HEK293 (cell line): ENCODE measurements around the gene DNMT3A.

Experiments used
- CTCF ChIA-PET: fragments of 350-600 bp; formaldehyde crosslinking; extraction: SDS; loops from one replicate; lab custom pipeline; 2021; ENCODE audit warnings: antibody characterized with exemption; lab: Yijun Ruan, JAX
- POLR2A ChIA-PET: fragments of 300-600 bp; formaldehyde crosslinking; extraction: SDS; loops from one replicate; lab custom pipeline; 2020; ENCODE audit warnings: antibody characterized with exemption, inconsistent platforms; lab: Yijun Ruan, JAX
- H3K27ac ChIP-seq: fragments of 200-500 bp; sonication (Bioruptor generic); 2 replicates; pipeline ENCODE4 v1.5.1; 2014; ENCODE audit warnings: low read depth, low read length, control low read depth, inconsistent platforms; ENCODE audit errors: extremely low read depth
- H3K36me3 ChIP-seq, 2 experiments: fragments of 200-500 bp in 1 of 2; sonication (Bioruptor generic) in 1 of 2; 1 replicate in 1 of 2; 2 replicates in 1 of 2; pipeline ENCODE4 v1.5.1; 2014 to 2017; ENCODE audit warnings: inconsistent platforms in 2 of 2, low read length in 2 of 2; ENCODE audit not compliant: control insufficient read depth in 2 of 2, insufficient read depth in 1 of 2
- H3K4me1 ChIP-seq: fragments of 200-500 bp; sonication (Bioruptor generic); 2 replicates; pipeline ENCODE4 v1.5.1; 2014; ENCODE audit warnings: mild to moderate bottlenecking, low read length, inconsistent platforms; ENCODE audit not compliant: control insufficient read depth, insufficient read depth
- H3K4me3 ChIP-seq: 2 replicates; pipeline ENCODE4 v1.5.1; 2011; ENCODE audit warnings: low read depth, mild to moderate bottlenecking, control low read depth, low read length, moderate library complexity
- H3K9me3 ChIP-seq: fragments of 200-500 bp; sonication (Bioruptor generic); 2 replicates; pipeline ENCODE4 v1.5.1; 2014; ENCODE audit warnings: low read depth, low read length, inconsistent platforms; ENCODE audit not compliant: control insufficient read depth, insufficient read depth
- EGR2 ChIP-seq: fragments of 450-650 bp; formaldehyde crosslinking; IDR thresholded peaks from 2 replicates; pipeline ENCODE4 v1.5.1; 2016; ENCODE audit warnings: low read depth, missing biosample characterization, missing genetic modification characterization
- ELK4 ChIP-seq: IDR thresholded peaks from 2 replicates; pipeline ENCODE4 v1.6.1; 2011; ENCODE audit warnings: mild to moderate bottlenecking, low read depth, low read length, borderline replicate concordance
- GFI1B ChIP-seq: fragments of 450-650 bp; formaldehyde crosslinking; IDR thresholded peaks from 2 replicates; pipeline ENCODE4 v1.5.1; 2016; ENCODE audit warnings: missing biosample characterization, missing genetic modification characterization
- GLI4 ChIP-seq: fragments of 450-650 bp; formaldehyde crosslinking; IDR thresholded peaks from 2 replicates; pipeline ENCODE4 v1.5.1; 2016; ENCODE audit warnings: missing biosample characterization, missing genetic modification characterization
- MYNN ChIP-seq: fragments of 450-650 bp; formaldehyde crosslinking; IDR thresholded peaks from 2 replicates; pipeline ENCODE4 v1.5.1; 2016; ENCODE audit warnings: missing biosample characterization, missing genetic modification characterization, borderline replicate concordance
- PRDM6 ChIP-seq: fragments of 450-650 bp; formaldehyde crosslinking; IDR thresholded peaks from 2 replicates; pipeline ENCODE4 v1.5.1; 2017; ENCODE audit warnings: missing biosample characterization, missing genetic modification characterization
- TCF7L2 ChIP-seq: IDR thresholded peaks from 2 replicates; pipeline ENCODE4 v1.6.1; 2011; ENCODE audit warnings: low read depth, mild to moderate bottlenecking, inconsistent platforms, low read length, moderate library complexity, borderline replicate concordance
- ZFP37 ChIP-seq: fragments of 450-650 bp; formaldehyde crosslinking; IDR thresholded peaks from 2 replicates; pipeline ENCODE4 v1.5.1; 2016; ENCODE audit warnings: missing biosample characterization, missing genetic modification characterization
- ZFP69B ChIP-seq: fragments of 450-650 bp; formaldehyde crosslinking; IDR thresholded peaks from 2 replicates; pipeline ENCODE4 v1.5.1; 2016; ENCODE audit warnings: missing biosample characterization, missing genetic modification characterization
- ZIC2 ChIP-seq: fragments of 450-650 bp; formaldehyde crosslinking; IDR thresholded peaks from 2 replicates; pipeline ENCODE4 v1.5.1; 2016; ENCODE audit warnings: missing biosample characterization, missing genetic modification characterization
- ZNF10 ChIP-seq: fragments of 450-650 bp; formaldehyde crosslinking; IDR thresholded peaks from 2 replicates; pipeline ENCODE4 v1.5.1; 2017; ENCODE audit warnings: missing biosample characterization, missing genetic modification characterization
- ZNF132 ChIP-seq: fragments of 450-650 bp; formaldehyde crosslinking; IDR thresholded peaks from 2 replicates; pipeline ENCODE4 v1.5.1; 2017; ENCODE audit warnings: missing biosample characterization, missing genetic modification characterization, borderline replicate concordance
- ZNF146 ChIP-seq: fragments of 450-650 bp; formaldehyde crosslinking; IDR thresholded peaks from 2 replicates; pipeline ENCODE4 v1.5.1; 2016; ENCODE audit warnings: missing biosample characterization, missing genetic modification characterization
- ZNF24 ChIP-seq: fragments of 450-650 bp; formaldehyde crosslinking; IDR thresholded peaks from 2 replicates; pipeline ENCODE4 v1.5.1; 2016; ENCODE audit warnings: missing biosample characterization, missing genetic modification characterization
- ZNF530 ChIP-seq: fragments of 450-650 bp; formaldehyde crosslinking; IDR thresholded peaks from 2 replicates; pipeline ENCODE4 v1.5.1; 2016; ENCODE audit warnings: low read depth, missing biosample characterization, missing genetic modification characterization
- ZNF549 ChIP-seq: fragments of 450-650 bp; IDR thresholded peaks from 2 replicates; pipeline ENCODE4 v1.5.1; 2018; ENCODE audit warnings: missing biosample characterization, missing genetic modification characterization, mild to moderate bottlenecking, inconsistent platforms, moderate library complexity
- ZNF585B ChIP-seq: fragments of 450-650 bp; formaldehyde crosslinking; IDR thresholded peaks from 2 replicates; pipeline ENCODE4 v1.5.1; 2016; ENCODE audit warnings: missing biosample characterization, missing genetic modification characterization
- ZNF624 ChIP-seq: fragments of 450-650 bp; formaldehyde crosslinking; IDR thresholded peaks from 2 replicates; pipeline ENCODE4 v1.5.1; 2017; ENCODE audit warnings: missing biosample characterization, missing genetic modification characterization
- ZNF639 ChIP-seq: fragments of 450-650 bp; formaldehyde crosslinking; IDR thresholded peaks from 2 replicates; pipeline ENCODE4 v1.5.1; 2016; ENCODE audit warnings: missing biosample characterization, missing genetic modification characterization
- ZNF791 ChIP-seq: fragments of 450-650 bp; formaldehyde crosslinking; IDR thresholded peaks from 2 replicates; pipeline ENCODE4 v1.5.1; 2016; ENCODE audit warnings: missing biosample characterization, missing genetic modification characterization
- TF ChIP-seq, protein P1 (sequence below): fragments of 450-650 bp; formaldehyde crosslinking; IDR thresholded peaks from 2 replicates; pipeline ENCODE4 v1.5.1; 2016; ENCODE audit warnings: missing biosample characterization, missing genetic modification characterization
- TF ChIP-seq, protein P2 (sequence below): fragments of 450-650 bp; formaldehyde crosslinking; IDR thresholded peaks from 2 replicates; pipeline ENCODE4 v1.5.1; 2016; ENCODE audit warnings: missing biosample characterization, missing genetic modification characterization
- TF ChIP-seq, protein P3 (sequence below): fragments of 450-650 bp; formaldehyde crosslinking; IDR thresholded peaks from 2 replicates; pipeline ENCODE4 v1.5.1; 2016; ENCODE audit warnings: missing biosample characterization, missing genetic modification characterization

Gene DNMT3A

GRCh38 chr2:25279091-25279651 lies 62.6 kb downstream of the DNMT3A start (continued):
- TF ChIP-seq, protein P1, sequence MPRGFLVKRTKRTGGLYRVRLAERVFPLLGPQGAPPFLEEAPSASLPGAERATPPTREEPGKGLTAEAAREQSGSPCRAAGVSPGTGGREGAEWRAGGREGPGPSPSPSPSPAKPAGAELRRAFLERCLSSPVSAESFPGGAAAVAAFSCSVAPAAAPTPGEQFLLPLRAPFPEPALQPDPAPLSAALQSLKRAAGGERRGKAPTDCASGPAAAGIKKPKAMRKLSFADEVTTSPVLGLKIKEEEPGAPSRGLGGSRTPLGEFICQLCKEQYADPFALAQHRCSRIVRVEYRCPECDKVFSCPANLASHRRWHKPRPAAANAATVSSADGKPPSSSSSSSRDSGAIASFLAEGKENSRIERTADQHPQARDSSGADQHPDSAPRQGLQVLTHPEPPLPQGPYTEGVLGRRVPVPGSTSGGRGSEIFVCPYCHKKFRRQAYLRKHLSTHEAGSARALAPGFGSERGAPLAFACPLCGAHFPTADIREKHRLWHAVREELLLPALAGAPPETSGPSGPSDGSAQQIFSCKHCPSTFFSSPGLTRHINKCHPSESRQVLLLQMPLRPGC (tag by site-specific recombination): no peak
- TF ChIP-seq ZFP37 (tag by site-specific recombination): no peak
- TF ChIP-seq, protein P2, sequence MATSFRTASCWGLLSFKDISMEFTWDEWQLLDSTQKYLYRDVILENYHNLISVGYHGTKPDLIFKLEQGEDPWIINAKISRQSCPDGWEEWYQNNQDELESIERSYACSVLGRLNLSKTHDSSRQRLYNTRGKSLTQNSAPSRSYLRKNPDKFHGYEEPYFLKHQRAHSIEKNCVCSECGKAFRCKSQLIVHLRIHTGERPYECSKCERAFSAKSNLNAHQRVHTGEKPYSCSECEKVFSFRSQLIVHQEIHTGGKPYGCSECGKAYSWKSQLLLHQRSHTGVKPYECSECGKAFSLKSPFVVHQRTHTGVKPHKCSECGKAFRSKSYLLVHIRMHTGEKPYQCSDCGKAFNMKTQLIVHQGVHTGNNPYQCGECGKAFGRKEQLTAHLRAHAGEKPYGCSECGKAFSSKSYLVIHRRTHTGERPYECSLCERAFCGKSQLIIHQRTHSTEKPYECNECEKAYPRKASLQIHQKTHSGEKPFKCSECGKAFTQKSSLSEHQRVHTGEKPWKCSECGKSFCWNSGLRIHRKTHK (tag by site-specific recombination): no peak
- TF ChIP-seq, all 188 proteins: peak for 0

GRCh38 chr2:25276569-25277465 lies 64.9 kb downstream of the DNMT3A start:
- no peaks in the 10 kb centered on the region for H3K4me1 ChIP-seq
- no peak overlapping the region for H3K4me3 ChIP-seq

More at GRCh38 chr2:25276569-25277465, 64.9 kb downstream of the DNMT3A start:
- TF ChIP-seq PRDM6 (tag by site-specific recombination) (no peak), ZNF549 (tag by site-specific recombination) (no peak), ZNF530 (tag by site-specific recombination) (no peak), ZNF10 (tag by site-specific recombination) (no peak), ZNF146 (tag by site-specific recombination) (no peak), TCF7L2 (no peak), ZNF132 (tag by site-specific recombination) (no peak), ZNF585B (tag by site-specific recombination) (no peak), MYNN (tag by site-specific recombination) (no peak), ZNF624 (tag by site-specific recombination) (no peak), ZNF639 (tag by site-specific recombination) (no peak), GLI4 (tag by site-specific recombination) (no peak), GFI1B (tag by site-specific recombination) (no peak), ZFP69B (tag by site-specific recombination) (no peak), ELK4 (no peak), ZIC2 (tag by site-specific recombination) (no peak), ZNF791 (tag by site-specific recombination) (no peak), EGR2 (tag by site-specific recombination) (no peak), ZNF24 (no peak)
- TF ChIP-seq, protein P3, sequence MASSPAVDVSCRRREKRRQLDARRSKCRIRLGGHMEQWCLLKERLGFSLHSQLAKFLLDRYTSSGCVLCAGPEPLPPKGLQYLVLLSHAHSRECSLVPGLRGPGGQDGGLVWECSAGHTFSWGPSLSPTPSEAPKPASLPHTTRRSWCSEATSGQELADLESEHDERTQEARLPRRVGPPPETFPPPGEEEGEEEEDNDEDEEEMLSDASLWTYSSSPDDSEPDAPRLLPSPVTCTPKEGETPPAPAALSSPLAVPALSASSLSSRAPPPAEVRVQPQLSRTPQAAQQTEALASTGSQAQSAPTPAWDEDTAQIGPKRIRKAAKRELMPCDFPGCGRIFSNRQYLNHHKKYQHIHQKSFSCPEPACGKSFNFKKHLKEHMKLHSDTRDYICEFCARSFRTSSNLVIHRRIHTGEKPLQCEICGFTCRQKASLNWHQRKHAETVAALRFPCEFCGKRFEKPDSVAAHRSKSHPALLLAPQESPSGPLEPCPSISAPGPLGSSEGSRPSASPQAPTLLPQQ: no peak
- TF ChIP-seq, all 188 proteins: peak for 0
- ChIA-PET CTCF (interaction anchor here (0.6 to 0.7 kb wide), 2 partner anchors 10 to 33 kb away, joined by 4 to 5 read pairs; no protein-coding TSS in a partner anchor), POLR2A (no interaction called here)
- H3K27ac ChIP-seq: no peak overlapping the region
- H3K36me3 ChIP-seq: peaks cover 0 to 23% of the 10 kb centered on the region in 2 experiments; a peak in 2 of 3 replicates
- no peaks in the 10 kb centered on the region for H3K9me3 ChIP-seq
